NT2/D1 (cell line): ENCODE data around the gene KIZ.

Source experiments
- SUZ12 ChIP-seq: IDR thresholded peaks from 2 replicates; pipeline ENCODE4 v1.6.1; 2011; ENCODE audit not compliant: insufficient read length, insufficient read depth; ENCODE audit errors: extremely low read depth
- YY1 ChIP-seq: IDR thresholded peaks from 2 replicates; pipeline ENCODE4 v1.6.1; 2011; ENCODE audit not compliant: insufficient read length, insufficient read depth
- ZNF274 ChIP-seq: IDR thresholded peaks from 2 replicates; pipeline ENCODE4 v1.6.1; 2011; ENCODE audit warnings: mild to moderate bottlenecking, low read depth, low read length

- TF ChIP-seq YY1 = no peak
- TF ChIP-seq ZNF274 = no peak
- TF ChIP-seq SUZ12 = no peak
Observed at GRCh38 chr20:21100578-21101452, 25.1 kb upstream of the KIZ start.
